Activated effector memory CD4-positive, alpha-beta T cell treated with anti-CD3 and anti-CD28 coated beads, Interleukin-2, amount 50 U/mL, for 16 hours (primary cell): Measurements from ENCODE around the gene WASF3.

Experiments
- DNase-seq: peaks from one replicate; pipeline ENCODE4 v3.0.0-alpha.2; 2020

WASF3 gene

DNA sequence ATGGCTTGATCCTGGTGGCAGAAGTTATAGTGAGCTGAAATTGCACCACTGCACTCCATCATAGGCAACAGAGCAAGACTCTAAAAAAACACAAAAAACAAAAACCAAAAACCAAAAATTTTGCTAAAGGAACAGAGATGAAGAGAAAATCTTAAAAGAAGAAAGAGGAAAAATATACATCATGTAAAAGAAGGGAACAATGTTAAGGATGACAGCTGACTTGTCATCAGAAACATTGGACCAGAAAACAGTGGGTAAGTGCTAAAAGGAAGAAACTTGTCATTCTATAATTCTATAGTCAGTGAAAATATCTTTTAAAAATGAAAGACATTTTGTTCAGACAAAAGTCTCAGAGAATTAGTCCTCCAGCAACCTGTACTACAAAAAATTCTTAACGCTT, 93.8 kb downstream of the WASF3 start:
- no peak for DNase-seq

GRCh38 chr13:26653310-26653709, 95.8 kb downstream of the WASF3 start:
- no peak for DNase-seq

GRCh38 chr13:26653842-26654241, 96.4 kb downstream of the WASF3 start:
- DNase-seq: no peak

DNA sequence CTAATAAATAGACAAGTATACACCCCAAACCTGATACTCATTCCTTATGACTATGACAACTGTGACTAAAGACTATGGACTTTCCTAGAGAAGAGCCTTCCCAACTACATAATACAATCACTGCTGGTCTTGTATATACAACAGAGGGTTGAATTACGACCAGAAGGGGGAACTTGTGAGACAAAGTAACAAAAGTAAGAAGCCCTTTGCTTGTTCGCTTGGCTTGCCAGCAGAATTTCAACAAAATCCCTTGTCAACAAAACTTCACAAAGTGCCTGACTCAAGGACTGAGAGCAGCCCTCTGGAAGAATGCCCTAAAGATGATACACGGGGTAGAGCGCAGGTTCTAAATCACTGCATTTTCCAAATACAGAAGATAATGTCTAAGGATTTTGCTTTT, 99.4 kb downstream of the WASF3 start:
- DNase-seq: no peak

- DNase-seq: no peak
Measured at GRCh38 chr13:26658448-26659385, 101.2 kb downstream of the WASF3 start.

- no peak for DNase-seq
Measured at GRCh38 chr13:26660185-26660584, 102.7 kb downstream of the WASF3 start.

DNA sequence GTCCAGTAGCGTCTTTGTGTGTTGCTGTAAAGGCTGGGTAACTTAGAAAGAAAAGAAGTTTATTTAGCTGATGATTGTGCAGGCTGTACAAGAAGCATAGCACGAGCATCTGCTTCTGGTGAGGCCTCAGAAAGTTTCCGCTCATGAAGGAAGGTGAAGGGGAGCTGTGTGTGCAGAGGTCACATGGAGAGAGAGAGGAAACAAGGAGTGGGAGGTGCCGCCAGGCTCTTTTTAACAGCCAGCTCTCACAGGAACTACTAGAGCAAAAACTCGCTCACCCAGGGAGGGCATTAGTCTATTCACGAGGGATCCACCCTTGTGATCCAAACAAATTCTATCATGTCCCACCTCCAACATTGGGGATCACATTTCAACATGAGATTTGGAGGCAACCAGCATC, 103.3 kb downstream of the WASF3 start:
- no peak for DNase-seq

- no peak for DNase-seq
Measured at GRCh38 chr13:26663791-26664190, 106.3 kb downstream of the WASF3 start.

GRCh38 chr13:26664286-26664685, 106.8 kb downstream of the WASF3 start:
- DNase-seq: no peak

DNA sequence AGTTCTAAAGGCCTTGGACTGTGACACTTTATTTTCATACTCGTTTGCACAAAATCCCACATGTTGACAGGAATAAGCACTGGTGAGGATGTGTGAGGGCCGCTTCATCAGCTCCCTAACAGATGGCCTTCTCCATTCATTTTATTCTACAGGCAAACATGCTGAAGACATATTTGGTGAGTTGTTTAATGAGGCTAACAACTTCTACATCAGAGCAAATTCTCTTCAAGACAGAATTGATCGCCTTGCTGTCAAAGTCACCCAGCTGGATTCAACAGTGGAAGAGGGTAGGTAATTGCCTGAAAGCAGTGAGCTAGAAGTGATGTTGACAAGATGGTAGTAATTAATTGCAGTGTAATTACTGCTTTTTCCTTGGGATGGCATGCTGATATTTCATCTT, 107.4 kb downstream of the WASF3 start:
- no peak for DNase-seq

DNA sequence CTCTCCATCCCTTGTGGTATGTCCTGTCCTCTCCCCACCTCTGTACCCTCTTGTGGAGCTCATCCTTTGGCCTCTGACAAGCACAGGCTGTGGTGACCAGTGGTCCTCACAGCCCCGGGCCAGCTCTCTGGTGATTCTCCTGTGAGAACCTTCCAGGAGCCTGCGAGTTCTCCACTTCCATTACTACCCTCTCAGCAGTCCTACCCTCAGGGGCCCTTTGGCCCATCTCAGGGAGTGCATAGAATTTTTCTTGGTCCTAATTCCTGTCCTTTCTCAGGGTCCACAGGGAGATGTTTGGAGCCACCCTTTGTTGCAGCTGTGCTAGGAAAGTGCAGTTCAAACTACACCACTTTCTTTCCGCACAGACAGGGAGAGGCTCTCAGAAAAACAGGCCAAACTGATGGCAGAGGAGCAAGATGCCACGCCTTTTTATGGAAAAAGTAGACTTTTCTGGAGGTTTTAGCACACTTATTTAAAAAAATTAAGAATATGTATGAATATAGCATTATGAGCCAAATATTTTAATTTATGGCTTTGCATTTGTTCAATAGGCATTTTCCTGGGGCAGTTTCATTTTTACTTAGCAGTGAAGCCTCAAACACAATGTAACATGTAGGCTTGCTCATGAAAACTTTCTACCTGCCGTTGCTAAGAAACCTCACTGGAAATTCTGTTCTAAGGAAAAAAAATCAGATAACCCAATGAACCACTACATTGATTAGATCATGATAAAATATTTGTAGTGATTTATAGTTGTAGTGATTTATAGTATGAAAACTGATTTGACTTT, 111.1 kb downstream of the WASF3 start:
- no peak for DNase-seq

- no peak for DNase-seq
Measured at GRCh38 chr13:26673890-26674289, 116.4 kb downstream of the WASF3 start.

DNA sequence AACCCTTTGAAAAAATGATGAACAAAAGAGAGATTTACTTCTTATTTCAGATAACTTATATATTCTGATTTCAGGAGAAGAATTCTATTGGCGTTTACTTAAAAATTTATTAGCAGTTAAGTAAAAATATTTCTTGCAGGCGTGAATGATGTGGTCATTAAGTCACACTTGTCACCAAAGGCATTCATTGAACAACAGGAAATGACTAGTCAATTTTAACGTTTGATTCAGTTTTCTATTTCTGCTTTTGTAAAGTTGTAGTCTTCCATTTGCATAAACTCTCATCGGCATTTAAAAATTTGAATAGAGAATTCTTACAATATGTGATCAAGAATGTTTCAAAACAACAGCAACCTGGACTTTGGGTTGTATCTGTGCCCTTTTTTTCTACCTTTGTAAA, 119.7 kb downstream of the WASF3 start:
- DNase-seq: no peak

GRCh38 chr13:26678330-26678729, 120.8 kb downstream of the WASF3 start:
- DNase-seq: no peak

DNA sequence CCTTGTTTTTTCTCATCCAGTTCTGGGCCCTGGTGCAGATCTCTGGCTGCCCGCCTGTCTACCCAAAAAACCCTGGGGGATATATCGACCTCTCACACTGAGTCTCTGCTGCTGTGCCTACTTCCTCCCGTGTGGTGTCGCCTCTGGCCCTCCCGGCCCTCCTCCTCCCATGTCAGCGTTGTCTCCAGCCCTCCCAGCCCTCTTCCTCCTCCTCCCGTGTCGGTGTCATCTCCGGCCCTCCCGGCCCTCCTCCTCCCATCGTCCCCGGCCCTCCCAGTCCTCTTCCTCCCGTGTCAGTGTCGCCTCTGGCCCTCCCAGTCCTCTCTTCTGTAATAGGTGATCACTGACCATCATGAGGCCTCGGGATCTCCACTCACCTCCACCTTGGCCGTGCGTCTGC, 121.3 kb downstream of the WASF3 start:
- DNase-seq: no peak

DNA sequence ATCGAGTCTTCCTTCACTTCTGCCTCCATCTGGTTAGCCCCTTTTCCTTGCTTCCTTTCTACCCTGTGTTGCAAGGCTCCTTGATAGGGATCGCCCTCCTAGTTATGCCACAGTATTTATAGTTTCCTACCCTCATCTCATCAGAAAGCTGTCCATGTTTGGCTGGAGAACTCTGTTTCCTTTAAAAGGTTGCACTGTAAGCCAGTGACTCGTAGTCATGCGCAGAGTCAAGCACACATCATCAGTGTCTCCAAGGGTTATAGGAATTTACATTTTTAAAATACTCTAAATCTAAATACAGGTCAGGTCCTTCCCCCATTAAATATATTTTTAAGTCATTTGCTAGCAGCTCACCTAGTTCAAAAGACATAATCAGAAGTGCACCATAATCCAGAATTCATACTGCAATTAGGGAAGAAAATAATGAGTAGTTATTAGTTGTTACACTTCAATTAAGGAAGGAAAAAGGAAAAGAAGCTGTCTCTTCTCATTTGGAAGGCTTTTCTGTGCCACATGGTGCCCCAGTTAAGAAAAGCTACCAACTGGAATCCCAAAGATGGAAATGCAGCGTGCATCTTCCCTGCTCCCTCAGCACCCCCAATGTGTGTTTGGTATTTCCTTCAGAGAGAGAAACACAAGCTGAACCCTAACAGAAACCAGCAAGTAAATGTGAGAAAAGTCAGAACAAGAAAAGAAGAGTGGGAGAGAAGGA, 122.1 kb downstream of the WASF3 start:
- no peak for DNase-seq

GRCh38 chr13:26680123-26680450, 122.6 kb downstream of the WASF3 start:
- DNase-seq: no peak

- DNase-seq: no peak
Measured at GRCh38 chr13:26680572-26680971, 123.1 kb downstream of the WASF3 start.

DNA sequence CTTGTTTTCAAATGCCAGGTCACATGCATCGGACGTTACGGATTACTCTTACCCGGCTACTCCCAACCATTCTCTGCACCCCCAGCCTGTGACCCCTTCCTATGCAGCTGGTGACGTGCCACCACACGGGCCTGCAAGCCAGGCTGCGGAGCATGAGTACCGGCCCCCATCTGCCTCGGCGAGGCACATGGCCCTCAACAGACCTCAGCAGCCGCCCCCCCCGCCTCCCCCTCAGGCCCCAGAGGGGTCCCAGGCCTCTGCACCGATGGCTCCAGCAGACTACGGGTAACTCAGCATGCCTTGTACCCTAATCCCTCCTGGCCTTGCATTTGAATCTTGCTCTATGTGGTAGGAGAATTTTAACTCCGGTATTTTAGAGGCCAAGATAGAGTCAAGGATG, 123.6 kb downstream of the WASF3 start:
- DNase-seq: no peak

DNA sequence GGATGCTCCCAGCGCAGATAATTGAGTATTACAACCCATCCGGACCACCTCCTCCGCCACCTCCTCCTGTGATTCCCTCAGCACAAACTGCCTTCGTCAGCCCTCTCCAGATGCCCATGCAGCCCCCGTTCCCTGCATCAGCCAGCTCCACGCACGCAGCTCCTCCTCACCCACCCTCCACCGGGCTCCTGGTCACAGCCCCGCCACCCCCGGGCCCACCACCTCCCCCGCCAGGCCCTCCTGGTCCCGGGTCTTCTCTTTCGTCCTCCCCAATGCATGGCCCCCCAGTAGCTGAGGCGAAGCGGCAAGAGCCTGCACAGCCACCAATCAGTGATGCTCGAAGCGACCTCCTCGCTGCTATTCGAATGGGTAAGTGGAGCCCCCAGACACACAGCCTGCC, 125.1 kb downstream of the WASF3 start:
- no peak for DNase-seq

DNA sequence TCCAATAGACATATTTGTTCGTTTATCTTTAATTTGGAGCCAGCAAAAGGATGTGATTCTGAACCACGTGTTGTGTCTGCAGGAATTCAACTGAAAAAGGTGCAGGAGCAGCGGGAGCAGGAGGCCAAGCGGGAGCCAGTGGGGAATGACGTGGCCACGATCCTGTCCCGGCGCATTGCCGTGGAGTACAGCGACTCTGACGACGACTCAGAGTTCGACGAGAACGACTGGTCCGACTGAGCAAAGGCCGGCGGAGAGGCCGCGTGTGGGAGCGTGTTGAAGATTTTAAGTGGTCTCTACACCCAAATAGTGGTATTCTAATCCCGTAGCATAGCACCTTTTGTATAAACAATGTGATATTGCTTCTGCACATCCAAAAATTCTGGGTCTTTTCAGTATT, 128.1 kb downstream of the WASF3 start:
- no peak for DNase-seq

DNA sequence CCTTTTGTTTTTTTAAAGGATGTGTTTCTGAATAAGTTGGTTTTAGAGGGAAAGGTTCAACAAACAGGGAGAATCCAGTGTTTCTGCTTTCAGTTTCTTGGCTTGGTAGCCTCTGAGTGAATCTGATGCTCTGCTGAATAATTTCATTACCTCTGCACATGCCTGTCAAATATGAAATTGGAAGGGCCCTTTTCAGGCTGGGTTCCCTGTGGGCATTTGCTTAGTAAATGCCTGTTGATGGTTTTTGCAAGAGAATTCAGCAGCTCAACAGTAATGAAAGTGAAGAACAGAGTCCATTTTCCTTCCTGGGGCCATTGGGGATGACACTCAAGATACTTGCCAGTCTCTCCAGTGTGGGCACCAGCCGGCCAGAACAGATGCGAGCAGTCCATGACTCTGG, 128.8 kb downstream of the WASF3 start:
- DNase-seq: no peak

- DNase-seq: no peak
Measured at GRCh38 chr13:26688286-26688685, 130.8 kb downstream of the WASF3 start.

DNA sequence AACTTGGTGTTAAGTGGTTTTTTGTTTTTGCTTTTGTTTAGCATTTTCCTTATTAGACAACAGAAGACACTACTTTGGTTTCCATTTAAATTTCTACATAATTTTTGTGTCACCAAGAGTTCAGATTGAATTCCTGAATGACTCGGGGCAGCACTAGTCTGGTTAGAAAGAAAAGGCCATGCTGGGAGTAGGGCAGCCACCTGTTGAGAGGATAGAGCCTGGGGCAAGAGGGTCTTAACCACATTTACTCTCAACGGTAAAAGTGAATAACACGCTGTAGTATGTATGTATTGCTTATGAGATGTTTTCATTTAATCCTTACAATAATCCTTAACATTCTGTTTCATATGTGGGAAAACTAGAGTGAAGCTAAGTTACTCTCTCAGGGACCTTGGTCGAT, 131.5 kb downstream of the WASF3 start:
- no peak for DNase-seq
